ENCODE results near the gene NDUFB2.
A peak's percentile ranks its signal among the peaks of the same experiment; 100 is the strongest.
"Not testable (repeated sequence)": the region's sequence is repeated elsewhere in the genome, so short reads cannot be mapped to it uniquely, and the experiment has no call there.

NDUFB2 gene

DNA sequence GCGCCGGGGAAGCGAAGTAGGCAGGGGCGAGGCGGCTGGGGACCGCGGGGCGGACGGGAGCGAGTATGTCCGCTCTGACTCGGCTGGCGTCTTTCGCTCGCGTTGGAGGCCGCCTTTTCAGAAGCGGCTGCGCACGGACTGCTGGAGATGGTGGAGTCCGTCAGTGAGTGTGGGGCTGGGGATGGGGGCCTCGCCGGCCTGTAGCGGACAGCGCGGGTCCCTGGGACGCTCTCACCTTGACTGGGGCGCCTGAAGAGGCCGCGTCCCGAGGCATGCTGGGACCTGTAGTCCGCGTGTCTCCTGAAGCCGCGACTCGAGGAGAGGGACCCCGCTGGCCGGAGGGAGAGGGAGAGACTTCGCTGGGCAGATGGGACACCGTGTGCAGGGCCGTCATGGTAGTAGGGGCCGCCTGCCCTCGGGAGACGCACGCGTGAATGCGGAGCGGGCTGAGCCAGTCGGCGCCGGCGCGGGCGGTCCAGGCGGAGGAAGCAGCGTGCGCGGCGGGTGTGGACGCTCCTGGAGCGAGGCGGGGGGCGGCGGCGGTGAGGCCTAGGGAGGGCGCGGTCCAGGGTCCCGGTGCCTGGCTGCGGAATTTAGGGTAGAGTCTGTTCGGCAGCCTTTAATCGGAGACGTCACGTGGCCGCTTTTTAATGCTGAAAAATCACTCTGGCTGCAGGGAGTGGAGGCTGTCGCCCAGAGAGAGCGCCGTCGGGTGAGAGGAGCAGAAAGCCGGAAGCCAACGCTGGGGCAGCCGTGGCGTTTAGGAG lies at the start of gene NDUFB2:
NDUFB2 (plus strand) TSS at position 29 of the 767 bp plus-strand sequence; CDS start at position 66, 37 bp downstream.
- peak; percentile 72 for DNase-seq

DNA sequence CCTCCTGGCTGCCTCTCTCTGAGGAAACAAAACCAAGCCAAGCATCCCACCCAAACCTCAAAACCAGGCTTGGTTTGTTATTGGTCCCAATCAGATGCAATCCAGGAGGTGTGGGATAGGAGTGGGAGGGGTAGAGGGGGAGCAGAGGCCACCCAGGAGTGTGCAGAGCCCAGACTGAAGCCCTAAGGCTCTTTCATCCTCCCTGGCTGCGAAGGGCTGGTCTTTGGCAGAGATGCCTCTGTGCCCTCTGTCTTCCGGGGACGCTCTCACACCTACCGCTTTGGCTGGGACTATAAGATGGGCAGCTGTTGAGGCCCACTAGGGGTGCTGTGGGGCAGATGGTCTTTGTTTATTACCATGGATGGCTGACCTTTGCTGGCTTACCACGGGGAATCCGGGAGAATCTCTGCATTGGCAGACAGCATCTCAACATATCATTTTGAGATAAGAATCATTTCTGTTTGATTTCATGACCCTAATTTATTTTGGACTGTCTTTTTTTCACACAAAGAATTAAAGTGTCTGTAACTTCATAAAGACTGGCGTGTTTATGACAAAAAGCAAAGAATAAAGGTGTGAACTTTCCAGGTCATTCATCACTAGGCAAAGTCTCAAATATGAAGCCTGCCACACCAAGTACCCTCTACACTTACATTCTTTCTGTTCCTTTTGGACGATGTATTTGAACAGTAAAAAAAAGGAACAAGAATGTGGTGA lies 49.4 kb upstream of the NDUFB2 start:
- DNase-seq, result peak; percentile 22

DNA sequence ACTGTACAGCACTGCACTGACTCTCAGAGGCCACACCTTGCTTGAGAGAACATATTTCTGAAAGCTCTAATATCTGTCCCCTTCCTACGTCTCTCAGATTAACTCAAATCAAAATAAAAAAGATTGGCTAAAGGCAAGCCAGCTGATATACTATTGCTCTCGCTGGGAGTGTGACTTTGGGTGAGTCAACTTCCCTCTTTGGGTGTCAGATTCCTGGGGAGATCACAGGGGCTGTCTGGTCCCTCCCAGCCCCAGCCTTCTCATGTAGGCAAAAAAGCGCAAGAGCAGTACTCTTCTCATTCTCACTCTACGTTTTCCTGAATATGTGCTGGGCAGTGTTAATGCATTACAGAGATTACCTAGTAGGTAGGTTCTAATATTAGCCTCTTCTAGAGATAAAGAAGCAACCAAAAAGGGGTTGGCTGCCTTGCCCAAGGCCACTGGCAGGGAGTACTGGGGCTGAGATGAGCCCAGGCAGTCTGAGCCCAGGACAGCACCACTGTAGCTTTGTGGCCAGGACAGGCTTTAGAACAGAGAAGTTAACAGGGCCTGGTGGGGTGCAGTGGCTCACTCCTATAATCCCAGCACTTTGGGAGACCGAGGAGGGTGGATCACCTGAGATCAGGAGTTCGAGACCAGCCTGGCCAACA lies 46.8 kb upstream of the NDUFB2 start:
- DNase-seq, result peak; percentile 40

DNA sequence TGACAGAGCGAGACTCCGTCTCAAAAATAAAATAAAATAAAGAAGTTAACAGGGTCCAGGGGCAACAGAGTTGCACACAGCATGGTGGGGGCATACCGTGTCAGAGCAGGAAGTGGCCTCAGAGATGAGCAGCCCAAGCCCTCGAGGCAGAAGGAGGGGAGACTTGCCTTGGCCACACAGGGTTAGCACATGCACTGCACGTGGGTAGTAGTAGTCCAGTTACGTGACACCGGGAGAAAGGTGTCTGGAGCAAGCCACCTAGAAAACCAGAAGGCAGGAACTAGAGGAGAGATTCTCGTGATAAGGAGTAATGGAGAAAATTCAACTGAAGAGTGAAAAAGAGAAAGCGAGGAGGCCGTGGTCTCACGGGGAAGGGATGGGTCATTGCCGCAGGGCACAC lies 46.1 kb upstream of the NDUFB2 start:
- DNase-seq, result no peak

DNA sequence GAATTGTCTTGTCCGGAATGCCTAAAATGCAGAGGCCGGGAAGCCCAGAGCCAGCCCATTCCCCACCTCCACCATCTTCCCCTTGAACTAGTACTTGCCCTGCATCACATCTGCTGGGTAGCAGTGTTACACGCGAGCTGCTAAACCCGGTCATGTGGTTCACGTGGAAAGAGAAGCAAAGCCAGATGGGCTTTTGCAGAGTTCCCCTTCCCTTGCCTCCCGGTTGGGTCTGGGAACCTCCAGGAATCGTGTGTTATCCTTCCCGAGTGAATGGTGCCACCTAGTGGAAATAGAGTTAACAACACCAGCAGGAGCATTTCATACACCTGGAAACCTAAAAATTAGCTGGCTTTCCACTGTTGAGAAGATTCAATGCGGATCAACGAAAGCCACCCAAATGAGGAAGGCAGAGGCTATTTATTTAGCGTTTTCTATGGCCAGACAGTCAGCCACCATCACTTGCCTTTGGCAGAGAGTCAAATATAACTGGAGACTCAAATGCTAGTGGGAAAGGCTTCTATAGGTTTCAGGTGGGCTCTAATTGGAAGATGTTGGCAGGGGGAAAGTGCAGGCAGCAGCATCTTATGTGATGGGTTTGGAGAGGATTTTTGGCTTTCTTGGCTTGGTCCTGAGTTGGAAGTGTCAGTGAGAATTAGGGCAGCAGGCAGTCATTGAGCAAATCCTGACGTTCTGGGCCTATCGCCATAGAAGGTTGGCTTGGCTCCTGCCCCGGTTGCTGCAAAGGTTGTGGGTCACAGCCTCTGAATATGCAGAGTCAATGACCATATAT lies 43.0 kb upstream of the NDUFB2 start:
- DNase-seq, result peak; percentile 84

DNA sequence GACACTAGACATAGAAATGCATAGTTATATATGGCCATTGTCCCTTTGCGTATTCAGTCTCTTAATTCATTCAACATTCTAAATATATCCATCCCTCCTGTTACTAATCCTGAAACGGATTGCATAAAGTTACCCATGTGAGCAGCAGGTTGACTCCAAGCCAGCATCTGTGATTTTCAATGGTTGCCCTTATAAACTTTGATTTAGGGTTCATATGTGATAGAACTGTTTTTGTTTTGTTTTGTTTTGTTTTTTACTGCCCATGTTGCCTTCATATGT lies 42.5 kb upstream of the NDUFB2 start:
- no peak for DNase-seq

DNA sequence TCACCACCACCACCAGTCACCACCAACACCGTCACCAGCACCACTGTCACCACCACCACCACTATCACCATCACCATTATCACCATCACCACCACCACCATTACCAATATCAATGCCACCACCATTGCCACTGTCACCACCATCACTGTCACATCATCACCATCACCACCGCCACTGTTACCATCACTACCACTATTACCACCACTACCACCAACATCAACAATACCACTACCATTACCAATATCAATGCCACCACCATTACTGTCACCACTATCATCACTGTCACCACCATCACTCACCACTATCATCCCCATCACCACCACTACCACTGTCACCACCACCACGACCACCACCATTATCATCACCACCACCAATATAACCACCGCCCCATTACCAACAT lies 41.8 kb upstream of the NDUFB2 start:
- DNase-seq, result no peak

DNA sequence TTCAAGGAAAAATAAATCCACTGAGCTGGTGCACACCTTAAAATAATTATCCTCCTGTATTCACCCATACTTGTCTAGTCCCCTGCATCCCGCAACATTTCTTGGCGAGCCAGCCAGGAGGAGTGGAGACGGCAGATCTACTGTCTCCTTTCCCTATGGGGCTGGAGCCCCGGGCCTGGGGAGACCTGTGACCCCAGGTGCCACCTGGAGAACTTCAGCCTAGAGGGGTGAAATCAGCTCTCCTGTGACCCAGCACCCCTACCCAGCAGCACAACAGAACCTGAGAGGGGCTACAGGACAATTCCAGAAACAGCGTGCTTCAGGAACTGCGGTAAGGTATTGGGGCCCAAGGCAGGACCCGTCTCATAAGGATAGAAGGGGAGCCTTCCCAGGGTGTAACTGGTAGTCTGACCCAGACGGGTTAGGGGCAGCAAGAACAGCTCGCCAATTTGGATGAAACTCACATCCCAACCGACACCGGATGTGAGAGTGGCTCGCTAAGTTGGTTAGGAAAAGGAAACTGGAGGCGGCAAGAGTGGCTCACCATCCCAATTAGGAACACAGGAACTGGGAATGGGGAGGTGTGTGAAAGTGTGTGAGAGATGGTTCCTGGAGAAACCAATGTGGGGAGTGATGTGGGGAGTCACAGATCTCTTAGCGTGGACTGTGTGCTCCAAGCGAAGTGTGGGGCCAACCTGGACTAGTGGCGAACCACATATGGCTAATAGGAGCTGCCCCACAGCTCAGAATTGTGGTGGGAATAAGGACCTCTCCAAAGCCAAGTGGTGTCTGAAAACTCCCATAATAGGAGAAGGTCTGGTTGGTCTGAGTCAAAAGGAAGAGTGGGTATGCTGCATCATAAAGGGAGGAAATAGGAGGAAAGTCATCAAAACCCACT lies 40.7 kb upstream of the NDUFB2 start:
- no peak for DNase-seq

DNA sequence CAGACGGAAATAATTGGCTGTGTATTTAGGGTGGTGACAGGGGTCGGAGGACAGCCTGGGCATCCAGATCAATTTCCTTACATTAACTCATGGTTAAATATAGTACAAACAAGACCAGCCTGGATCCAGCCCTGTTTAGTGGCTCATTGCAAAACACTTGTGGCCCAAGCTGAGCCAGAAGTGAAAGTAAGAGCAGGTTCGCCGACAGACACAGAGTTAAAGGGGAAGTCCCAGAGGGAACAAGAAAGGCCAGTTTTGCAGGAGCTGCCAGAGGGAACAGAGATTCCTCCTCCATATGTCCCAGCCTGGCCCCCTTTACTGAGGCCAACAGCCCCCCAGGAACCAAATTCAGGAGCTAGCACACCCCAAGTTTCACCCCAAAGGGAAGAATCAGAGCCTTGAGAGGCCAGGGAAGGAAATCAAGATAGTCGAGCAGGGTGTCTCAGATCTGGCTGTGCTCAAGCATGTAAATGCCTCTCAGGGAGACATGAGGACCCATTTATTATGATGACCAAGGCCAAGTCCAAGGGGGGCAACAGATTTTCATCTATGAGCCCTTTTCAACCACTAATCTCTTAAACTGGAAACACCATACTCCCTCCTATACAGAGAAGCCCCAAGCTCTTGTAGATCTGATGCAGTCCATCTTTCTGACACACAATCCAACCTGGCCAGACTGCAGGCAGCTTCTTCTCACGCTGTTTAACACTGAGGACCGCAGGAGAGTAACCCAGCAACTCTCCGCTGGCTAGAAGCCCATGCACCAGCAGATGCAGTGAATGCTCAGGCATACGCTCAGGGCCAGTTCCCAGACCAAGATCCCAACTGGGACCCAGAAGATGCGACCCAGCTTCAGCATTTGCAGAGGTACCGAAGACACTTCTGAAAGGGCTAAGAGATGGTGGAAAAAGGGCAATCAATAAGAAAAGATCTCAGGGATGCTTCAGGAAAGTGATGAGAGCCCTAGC lies 39.7 kb upstream of the NDUFB2 start:
- DNase-seq, result peak; percentile 51

DNA sequence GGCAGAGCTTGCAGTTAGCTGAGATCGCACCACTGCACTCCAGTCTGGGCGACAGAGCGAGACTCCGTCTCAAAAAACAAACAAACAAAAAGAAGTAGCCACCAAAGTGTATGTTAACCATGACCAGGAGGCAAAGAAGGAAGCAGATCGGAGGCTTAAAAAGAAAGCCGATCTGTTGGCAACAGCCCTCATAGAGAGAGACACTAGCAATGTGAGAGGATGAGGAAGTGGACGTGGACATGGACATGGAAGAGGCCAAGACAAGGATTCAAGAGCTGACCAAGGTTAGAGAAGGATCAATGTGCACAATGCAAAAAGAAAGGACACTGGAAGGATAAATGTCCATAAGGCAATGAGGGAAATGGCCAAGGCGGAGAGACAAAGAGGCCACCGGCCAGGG lies 38.6 kb upstream of the NDUFB2 start:
- DNase-seq, result no peak

DNA sequence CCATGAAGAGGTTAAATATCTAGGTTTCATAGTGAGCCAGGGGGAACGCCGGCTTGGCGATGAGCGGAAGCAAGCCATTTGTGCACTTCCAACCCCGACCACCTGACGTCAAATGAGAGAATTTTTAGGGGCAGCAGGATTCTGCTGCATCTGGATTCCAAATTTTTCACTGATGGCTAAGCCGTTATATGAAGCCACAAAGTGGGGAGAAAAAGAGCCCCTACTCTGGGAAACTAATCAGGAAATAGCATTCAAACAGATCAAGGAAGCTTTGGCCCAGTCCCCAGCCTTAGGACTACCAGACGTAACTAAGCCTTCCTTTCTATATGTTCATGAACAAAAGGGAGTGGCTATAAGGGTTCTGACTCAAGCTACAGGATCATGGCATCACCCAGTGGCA lies 36.7 kb upstream of the NDUFB2 start:
- DNase-seq, result peak; percentile 77

DNA sequence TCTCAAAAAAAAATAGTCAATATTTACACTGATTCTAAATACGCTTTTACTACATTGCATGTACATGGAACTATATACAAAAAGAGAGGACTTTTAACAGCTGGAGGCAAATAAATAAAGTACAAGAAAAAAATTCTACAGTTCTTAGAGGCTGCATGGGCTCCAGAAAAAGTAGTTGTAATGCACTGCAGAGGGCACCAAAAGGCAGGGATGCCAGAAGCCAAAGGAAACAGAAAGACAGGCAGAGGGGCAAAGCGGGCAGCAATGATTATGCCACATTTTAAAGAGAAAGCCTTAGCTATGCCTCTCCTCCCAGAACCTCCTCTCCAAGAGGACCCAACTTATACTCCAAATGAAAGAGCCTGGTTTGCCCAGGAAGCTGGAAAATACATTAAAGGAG lies 35.4 kb upstream of the NDUFB2 start:
- no peak for DNase-seq

DNA sequence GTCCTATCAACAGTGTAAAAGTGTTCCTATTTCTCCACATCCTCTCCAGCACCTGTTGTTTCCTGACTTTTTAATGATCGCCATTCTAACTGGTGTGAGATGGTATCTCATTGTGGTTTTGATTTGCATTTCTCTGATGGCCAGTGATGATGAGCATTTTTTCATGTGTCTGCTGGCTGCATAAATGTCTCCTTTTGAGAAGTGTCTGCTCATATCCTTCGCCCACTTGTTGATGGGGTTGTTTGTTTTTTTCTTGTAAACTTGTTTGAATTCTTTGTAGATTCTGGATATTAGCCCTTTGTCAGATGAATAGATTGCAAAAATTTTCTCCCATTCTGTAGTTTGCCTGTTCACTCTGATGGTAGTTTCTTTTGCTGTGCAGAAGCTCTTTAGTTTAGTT lies 33.6 kb upstream of the NDUFB2 start:
- DNase-seq, result not testable (repeated sequence)

DNA sequence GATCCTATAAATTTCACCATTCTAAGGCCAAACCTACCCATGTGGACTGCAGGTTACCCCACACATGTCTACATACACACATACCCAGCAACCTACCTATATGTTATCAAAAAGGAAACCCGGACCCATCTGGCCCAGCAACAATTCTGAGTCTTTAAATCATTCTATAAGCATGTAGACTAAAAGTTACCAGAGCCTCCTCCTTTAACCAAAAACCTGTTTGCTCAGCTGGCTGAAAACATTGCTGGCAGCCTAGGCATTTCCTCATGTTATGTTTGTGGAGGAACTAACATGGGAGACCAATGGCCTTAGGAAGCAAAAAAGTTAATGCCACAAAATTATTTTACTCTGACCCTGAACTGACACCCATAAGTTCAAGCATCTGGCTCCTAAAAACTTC lies 29.0 kb upstream of the NDUFB2 start:
- no peak for DNase-seq

DNA sequence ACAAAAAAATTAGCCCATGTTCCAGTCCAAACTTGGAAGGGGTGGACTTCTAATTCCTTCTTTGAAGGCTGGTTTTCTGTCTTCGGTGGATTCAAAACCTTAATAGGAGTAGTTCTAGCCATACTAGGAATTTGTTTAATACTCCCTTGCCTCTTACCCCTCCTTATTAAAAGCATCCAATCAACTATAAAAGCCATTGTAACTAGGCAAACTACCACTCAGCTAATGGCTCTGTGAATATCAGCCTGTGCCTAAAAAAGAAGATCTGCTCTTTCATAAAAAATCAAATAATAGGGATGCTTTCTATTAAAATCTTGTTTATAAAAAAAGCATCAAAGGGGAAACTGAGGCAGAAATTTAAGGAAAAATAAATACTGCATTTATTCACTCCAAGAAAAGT lies 27.9 kb upstream of the NDUFB2 start:
- DNase-seq, result no peak

DNA sequence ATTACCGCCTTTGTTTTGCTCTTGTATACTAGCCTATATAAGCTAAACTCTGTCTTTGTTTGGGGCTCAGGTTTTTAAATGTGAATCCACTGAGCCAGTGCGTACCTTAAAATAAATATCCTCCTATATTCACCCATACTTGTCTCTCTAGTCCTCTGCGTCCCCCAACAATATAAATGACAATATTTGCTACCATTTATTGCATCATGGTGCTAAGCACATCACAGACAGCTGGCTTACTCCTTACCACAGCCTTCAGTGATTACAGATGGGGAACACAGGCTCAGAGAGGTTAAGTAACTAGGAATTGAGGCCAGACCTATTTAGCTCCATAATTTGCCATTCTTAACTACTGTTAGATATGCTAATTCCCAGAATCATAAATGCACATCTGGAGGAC lies 27.2 kb upstream of the NDUFB2 start:
- no peak for DNase-seq

DNA sequence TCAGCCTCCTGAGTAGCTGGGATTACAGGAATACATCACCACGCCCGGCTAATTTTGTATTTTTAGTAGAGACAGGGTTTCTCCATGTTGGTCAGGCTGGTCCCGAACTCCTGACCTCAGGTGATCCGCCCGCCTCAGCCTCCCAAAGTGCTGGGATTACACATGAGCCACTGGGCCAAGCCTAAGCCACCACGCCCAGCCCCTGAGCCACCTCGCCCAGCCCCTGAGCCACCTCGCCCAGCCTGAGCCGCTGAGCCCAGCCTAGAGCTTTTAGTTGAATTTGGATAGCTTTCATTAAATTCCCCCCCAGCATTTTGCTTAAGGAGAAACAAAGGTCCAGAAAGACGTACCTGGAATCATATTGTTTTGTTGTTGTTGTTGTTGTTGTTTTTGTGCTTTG lies 26.6 kb upstream of the NDUFB2 start:
- DNase-seq, result not testable (repeated sequence)

DNA sequence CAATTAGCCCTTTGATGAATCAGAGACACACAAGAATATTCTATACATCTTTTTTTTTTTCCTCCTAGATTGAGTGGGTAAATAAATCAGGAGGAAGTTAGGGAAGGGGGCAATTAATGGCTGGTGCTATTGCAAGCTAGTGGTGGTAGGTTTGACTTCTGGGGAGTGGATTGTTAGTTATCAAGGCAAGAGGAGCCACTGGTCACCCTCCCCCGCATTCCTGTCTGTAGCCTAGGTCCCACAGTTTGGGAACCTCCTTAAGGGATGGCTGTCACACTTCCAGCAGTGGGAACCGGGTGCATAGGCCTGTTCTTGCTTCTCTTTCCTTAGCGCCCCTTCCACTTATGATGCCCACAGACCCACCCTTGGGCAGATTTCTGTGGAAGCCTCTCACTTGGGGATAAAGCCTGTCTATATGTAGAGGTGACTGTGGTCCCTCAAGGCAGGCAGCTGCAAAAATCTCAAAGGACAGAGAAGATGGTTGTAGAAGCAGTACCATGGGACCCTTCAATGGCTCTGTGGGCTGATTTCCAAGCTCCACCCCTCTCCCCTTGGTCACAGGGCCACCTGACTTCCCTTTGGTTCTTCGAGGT lies 26.1 kb upstream of the NDUFB2 start:
- no peak for DNase-seq

DNA sequence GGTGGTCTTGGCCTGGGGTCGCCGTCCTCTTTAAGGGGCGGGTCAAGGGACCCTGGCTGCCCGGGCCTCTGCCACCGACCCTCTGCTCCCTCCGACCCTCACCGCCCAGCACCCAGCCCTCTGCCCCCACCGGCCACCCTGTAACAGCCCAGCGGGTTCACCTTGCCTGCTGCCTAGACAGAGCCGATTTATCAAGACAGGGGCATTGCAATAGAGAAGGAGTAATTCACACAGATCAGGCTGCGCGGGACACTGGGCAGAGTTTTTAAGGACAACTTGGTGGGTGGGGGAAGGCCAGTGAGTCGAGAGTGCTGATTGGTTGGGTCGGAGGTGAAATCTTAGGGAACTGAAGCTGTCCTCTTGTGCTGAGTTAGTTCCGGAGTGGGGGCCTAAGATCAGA lies 24.5 kb upstream of the NDUFB2 start:
- DNase-seq, result no peak

DNA sequence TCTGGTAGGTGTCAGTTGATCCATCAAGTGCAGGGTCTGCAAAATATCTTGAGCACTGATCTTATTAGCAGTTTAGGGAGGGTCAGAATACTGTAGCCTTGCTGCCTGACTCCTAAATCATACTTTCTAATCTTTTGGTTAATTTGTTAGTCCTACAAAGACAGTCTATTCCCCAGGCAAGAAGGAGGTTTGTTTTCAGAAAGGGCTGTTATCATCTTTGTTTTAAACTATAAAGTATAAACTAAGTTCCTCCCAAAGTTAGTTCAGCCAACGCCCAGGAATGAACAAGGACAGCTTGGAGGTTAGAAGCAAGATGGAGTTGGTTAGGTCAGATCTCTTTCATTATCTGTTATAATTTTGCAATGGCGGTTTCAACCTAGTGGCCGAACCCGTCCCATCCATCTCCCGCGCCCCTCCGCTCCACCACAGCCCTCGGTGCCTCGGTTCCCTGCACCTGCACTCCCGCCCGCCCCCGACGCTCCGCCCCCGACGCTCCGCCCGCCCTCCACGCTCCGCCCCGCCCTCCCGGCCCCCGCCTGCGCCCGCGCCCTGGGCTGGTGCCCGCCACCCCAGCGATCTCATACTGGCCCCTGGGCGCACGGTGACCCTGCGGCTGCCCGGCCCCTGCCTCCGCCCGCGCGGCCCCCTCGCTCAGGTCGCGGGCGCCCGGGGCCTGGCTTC lies 24.0 kb upstream of the NDUFB2 start, which contains the start of gene ADCK2:
ADCK2 (plus strand) TSS at position 564 of the 681 bp plus-strand sequence. CDS start 386 bp downstream, outside the sequence.
- DNase-seq, result no peak
